GM10266 (cell line): Measurements from ENCODE around the gene ISCA2.
A peak's percentile ranks its signal among the peaks of the same experiment; 100 is the strongest.

Experiments used
- DNase-seq: peaks from one replicate; pipeline ENCODE4 v3.0.0; 2012; ENCODE audit errors: extremely low spot score
- TF ChIP-seq, protein P1 (sequence below): IDR thresholded peaks from 2 replicates; pipeline ENCODE4 v1.5.1; 2012; ENCODE audit warnings: mild to moderate bottlenecking, low read depth; ENCODE audit not compliant: control insufficient read depth, insufficient read depth; ENCODE audit errors: missing control alignments

ISCA2 gene

DNA sequence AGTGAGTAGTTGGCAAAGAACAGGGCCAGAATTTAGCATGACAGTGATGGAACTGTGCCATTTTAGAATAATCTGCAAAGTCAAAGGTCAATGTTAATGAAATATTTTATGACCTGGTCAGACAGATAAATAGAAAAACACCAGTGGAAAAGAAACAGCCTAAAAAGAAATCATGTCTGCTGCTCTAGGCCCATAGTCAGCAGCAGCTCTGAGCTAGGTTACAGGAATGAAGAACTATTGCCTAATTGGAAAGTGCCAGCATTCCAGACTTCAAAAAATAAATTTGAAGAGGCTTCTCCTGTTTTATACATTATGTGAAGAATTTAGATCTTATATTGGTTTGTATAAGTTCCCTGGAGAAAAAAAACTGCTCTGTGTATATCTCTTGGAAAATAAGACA is 10.2 kb upstream of the ISCA2 start:
- TF ChIP-seq, protein P1, sequence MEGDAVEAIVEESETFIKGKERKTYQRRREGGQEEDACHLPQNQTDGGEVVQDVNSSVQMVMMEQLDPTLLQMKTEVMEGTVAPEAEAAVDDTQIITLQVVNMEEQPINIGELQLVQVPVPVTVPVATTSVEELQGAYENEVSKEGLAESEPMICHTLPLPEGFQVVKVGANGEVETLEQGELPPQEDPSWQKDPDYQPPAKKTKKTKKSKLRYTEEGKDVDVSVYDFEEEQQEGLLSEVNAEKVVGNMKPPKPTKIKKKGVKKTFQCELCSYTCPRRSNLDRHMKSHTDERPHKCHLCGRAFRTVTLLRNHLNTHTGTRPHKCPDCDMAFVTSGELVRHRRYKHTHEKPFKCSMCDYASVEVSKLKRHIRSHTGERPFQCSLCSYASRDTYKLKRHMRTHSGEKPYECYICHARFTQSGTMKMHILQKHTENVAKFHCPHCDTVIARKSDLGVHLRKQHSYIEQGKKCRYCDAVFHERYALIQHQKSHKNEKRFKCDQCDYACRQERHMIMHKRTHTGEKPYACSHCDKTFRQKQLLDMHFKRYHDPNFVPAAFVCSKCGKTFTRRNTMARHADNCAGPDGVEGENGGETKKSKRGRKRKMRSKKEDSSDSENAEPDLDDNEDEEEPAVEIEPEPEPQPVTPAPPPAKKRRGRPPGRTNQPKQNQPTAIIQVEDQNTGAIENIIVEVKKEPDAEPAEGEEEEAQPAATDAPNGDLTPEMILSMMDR, result no peak

DNA sequence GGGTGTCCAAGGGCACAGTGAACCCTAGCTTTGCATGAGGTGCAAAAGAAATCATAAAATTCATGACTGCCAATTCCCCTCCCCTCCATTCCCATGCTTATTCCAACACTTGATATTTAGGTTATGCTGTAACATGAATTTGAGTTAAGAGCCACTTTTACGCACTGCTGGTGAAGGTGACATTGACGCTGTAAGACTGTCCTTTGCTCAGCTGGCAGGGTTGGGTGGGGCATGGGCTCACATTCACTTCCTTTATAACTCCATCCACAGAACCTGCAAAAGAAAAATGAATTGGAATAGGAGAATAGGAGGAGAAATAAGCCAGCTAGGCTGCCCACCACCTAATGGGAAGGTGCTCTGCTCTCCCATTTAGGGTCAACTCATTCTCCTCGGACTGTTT is 7.4 kb upstream of the ISCA2 start:
- TF ChIP-seq, protein P1, result no peak
- DNase-seq, result no peak

More for the DNA sequence above, 10.2 kb upstream of the ISCA2 start:
- no peak for DNase-seq

DNA sequence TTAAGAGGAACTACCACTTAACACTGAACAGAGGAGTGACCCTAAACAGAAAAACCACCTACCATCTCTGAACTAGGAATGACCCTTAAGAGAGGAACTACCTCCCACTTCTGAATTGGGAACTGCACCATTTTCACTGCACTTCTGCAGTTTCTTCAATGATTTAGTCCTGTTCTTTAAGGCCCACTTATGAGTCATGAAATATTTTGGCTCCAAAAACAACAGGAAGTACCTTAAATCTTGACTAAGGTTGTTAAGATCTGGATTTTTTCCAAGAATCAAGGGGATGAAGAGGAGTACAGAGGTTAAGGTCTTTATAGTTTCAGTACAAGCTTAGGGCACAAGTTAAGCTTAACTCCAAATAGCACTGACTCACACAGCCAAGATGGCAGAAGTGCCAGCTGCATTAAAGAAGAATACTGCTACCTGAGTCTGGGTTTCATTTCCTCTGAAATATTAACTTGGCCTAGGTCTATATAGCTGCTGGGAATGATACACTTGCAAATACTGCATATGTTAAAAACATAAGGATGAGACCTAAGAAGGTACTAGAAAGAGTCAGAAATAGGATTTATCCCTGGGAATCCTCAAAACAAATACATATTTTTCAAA is 4.7 kb upstream of the ISCA2 start:
- no peak for DNase-seq
- TF ChIP-seq, protein P1, result no peak

DNA sequence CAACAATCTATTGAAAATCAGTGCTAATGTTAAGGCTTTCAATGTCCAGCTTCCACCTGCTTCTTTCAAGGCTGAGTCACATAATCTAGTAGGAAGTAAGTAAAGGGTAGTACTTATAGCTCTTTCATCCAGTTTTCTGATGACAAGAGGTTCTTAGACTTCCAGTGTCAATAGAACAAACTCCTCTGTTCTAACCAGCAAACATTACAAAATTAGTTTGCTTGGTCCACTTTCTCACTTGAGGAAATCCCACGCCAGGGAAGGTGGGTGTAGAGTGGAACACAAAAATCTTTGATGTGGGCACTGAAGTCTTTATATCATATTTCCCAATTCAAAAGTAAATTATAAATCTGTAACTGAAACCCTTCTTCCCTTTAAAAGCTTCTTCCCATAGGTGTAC is 3.1 kb upstream of the ISCA2 start:
- DNase-seq, result no peak
- TF ChIP-seq, protein P1, result no peak

DNA sequence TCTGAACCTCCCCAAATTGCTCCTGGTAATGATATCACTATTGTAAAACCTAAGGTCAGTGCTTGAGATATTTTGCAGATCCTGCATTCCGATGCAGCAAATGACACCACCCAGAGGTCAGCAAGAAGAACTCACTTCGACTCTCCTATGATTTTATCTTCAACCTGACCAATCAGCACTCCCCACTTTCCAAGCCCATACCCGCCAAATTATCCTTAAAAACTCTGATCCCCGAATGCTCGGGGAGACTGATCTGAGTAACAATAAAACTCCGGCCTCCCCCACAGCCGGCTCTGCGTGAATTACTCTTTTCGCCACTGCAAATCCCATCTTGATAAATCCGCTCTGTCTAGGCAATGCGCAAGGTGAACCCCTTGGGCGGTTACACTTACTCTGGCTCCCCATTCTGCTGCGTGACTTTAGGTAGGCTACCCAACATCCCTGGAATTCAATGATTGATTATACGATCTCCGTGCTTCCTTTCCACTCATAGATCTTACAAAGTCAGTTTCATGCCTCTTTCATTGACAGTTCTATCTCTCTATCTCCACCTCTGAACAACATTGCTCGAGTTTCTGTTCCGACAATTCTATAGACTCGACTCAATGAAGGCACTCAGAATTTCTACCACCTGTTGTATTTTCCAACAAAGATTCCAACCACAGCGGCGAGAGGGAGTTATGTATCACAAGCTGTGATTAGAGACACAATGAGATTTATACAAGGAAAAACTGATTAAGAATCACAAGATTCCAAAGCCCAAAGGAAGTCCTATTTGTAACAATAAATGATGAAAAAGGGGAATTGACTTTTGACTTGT is 1.4 kb upstream of the ISCA2 start:
- TF ChIP-seq, protein P1, result peak; percentile 50
- DNase-seq, result peak; percentile 38

DNA sequence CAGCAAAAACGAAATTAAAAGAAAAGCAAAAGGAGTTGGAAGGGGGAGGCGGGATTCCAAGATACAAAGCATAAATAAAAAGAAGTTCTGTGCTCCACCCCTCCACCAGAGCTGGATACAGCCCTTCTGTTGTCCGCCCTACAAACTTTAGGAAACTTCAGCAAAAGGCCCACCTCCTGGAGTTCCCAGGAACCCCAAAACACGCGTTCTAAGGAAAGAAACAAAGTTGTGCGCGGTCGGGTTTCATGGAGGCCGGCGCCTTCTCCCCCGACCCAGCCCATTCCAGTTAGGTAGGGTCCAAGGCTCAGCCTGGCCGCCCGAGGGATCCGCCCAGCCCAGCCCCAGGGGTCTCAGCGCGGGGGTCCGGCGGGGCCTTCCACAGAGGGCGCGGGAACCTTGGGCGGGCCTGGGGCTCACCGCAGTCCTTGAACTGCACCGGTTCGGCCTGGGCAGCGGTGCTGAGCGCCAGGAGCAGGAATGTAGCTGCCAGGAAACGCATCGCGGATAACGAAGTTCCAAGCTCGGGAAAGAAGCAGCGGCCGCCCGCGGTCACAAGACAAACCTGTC is 706 bp upstream of the ISCA2 start, which contains the start of gene NPC2:
Gene NPC2 (minus strand): TSS at position 530 of the 567 bp plus-strand sequence. CDS start 31 bp downstream, at position 499.
- TF ChIP-seq, protein P1, result no peak
- no peak for DNase-seq
